Stomach (tissue), 4 donors: ENCODE results near the gene CLCNKA.

Experiments
- POLR2AphosphoS5 ChIP-seq, 3 donors: sonication (generic); formaldehyde crosslinking; IDR thresholded peaks; one replicate each; pipeline ENCODE4 v1.6.1; 2016; ENCODE audit warnings: antibody characterized with exemption in 3 of 3
- TF ChIP-seq, protein P1 (sequence below), 7 experiments: fragments of 450-650 bp in 4 of 7; fragments of 200-600 bp in 3 of 7; sonication (generic) in 3 of 7; IDR thresholded peaks; one replicate each; pipeline ENCODE4 v1.5.1; 2016 to 2019; ENCODE audit warnings: antibody characterized with exemption in 7 of 7, control low read depth in 2 of 7, mild to moderate bottlenecking in 1 of 7

DNA sequence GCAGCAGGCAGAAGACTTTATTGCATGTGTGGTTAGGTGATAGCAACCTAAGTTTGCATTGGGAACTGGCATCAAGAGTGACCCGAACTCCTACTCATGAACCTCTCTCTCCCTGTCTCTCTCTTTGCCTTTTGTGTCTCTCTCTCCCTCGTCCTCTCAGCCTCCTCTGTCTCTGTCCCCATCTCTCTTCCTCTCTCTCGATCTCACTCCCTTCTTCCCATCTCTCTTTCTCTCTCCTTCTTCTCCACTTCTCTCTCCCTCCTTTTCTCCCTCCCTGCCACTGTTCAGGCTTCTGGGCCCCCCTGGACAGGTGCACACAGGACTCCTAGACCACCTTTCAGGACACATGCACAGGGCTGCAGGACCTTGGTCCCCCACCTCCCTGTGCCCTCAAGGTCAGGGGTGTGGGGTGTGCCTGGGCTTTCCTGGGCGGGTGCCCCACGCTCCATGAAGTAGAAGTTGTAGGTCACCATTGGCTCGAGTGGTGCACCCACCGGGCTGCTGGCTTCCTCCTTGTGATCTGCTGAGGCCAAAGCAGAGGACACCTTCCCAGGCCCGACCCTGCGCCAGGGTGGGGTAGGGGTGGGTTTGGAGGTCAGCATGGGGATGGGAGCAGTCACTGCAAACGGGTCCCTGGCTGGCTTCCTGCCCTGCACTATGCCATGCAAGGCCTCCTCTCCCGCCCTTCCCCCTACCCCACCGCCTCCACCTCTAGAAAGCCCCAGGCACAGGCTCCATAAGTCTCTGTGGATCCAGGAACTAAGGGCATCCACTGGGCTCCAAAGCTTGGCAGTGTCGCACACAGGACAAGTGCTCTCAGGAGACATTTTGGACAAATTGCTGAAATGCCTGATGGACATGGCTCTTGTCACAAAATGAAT is 32.7 kb upstream of the CLCNKA start:
- no peak for TF ChIP-seq POLR2AphosphoS5 (IDR thresholded peaks at IDR 0.05)
- TF ChIP-seq, protein P1, sequence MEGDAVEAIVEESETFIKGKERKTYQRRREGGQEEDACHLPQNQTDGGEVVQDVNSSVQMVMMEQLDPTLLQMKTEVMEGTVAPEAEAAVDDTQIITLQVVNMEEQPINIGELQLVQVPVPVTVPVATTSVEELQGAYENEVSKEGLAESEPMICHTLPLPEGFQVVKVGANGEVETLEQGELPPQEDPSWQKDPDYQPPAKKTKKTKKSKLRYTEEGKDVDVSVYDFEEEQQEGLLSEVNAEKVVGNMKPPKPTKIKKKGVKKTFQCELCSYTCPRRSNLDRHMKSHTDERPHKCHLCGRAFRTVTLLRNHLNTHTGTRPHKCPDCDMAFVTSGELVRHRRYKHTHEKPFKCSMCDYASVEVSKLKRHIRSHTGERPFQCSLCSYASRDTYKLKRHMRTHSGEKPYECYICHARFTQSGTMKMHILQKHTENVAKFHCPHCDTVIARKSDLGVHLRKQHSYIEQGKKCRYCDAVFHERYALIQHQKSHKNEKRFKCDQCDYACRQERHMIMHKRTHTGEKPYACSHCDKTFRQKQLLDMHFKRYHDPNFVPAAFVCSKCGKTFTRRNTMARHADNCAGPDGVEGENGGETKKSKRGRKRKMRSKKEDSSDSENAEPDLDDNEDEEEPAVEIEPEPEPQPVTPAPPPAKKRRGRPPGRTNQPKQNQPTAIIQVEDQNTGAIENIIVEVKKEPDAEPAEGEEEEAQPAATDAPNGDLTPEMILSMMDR (IDR thresholded peaks at IDR 0.05), result no peak
